Esophagus muscularis mucosa (tissue), 4 donors: Measurements from ENCODE around the gene SH3BGR. TPM values are rescaled to one million over a fixed set of nuclear protein-coding genes. Genes with fewer than 3 reads are reported as not detected.
A peak's percentile ranks its signal among the peaks of the same experiment; 100 is the strongest.
"Not testable (repeated sequence)": the region's sequence is repeated elsewhere in the genome, so short reads cannot be mapped to it uniquely, and the experiment has no call there.

Source experiments
- DNase-seq: peaks from one replicate; pipeline ENCODE4 v3.0.0-alpha.2; 2017; ENCODE audit errors: extremely low spot score
- H3K27ac ChIP-seq, 4 donors: fragments of 200-600 bp; sonication (generic); replicated peaks in 1 of 4; 1 replicate in 3 of 4; 2 replicates in 1 of 4; pipeline ENCODE4 v1.5.1; 2016 to 2019; ENCODE audit warnings: mild to moderate bottlenecking in 1 of 4
- H3K27me3 ChIP-seq, 4 donors: fragments of 200-600 bp; sonication (generic); one replicate each; pipeline versions ENCODE4 v1.5.1 to v1.6.0; 2016 to 2019
- H3K36me3 ChIP-seq, 4 donors: fragments of 200-600 bp; sonication (generic); one replicate each; pipeline ENCODE4 v1.5.1; 2016 to 2019
- H3K4me1 ChIP-seq, 4 donors: fragments of 200-600 bp; sonication (generic); one replicate each; pipeline ENCODE4 v1.5.1; 2016 to 2019
- H3K4me3 ChIP-seq, 4 donors: fragments of 200-600 bp; sonication (generic); 1 replicate in 2 of 4; 2 replicates in 2 of 4; pipeline ENCODE4 v1.5.1; 2016 to 2019; ENCODE audit warnings: mild to moderate bottlenecking in 4 of 4, moderate library complexity in 1 of 4
- H3K9me3 ChIP-seq, 4 donors: fragments of 200-600 bp; sonication (generic); 1 replicate in 3 of 4; 2 replicates in 1 of 4; pipeline ENCODE4 v1.5.1; 2016 to 2019
- EP300 ChIP-seq: sonication (generic); formaldehyde crosslinking; IDR thresholded peaks from one replicate; pipeline ENCODE4 v1.6.1; 2017; ENCODE audit warnings: antibody characterized with exemption
- POLR2A ChIP-seq: fragments of 450-650 bp; IDR thresholded peaks from one replicate; pipeline ENCODE4 v1.6.1; 2017; ENCODE audit warnings: antibody characterized with exemption, moderate library complexity, mild to moderate bottlenecking, low read depth
- POLR2AphosphoS5 ChIP-seq, 2 donors: sonication (generic); formaldehyde crosslinking; IDR thresholded peaks; one replicate each; pipeline ENCODE4 v1.6.1; 2017; ENCODE audit warnings: antibody characterized with exemption in 2 of 2
- WGBS: methylation state at CpG from one replicate; pipeline ENCODE4 v1.1.5; 2018; 5-methylcytosine and 5-hydroxymethylcytosine counted together
- intact Hi-C: fragments of 100-400 bp; cut with DNase I; formaldehyde crosslinking; loops from one replicate; pipeline ENCODE4 v1.15.1; 2023
- total RNA-seq, 4 donors: library from RNA; depleted of rRNA; stranded (reverse); fragments of >200 nt; gene quantifications; one replicate each; pipeline versions ENCODE4 v1.1.0 to v1.2.1, GENCODE V29; 2016
- TF ChIP-seq, protein P1 (sequence below), 3 experiments: fragments of 200-600 bp in 2 of 3; fragments of 450-650 bp in 1 of 3; sonication (generic) in 2 of 3; IDR thresholded peaks; one replicate each; pipeline ENCODE4 v1.5.1; 2017 to 2019; ENCODE audit warnings: antibody characterized with exemption in 3 of 3, mild to moderate bottlenecking in 2 of 3, moderate library complexity in 1 of 3

SH3BGR gene
- 10 to 100 TPM in 3 of 4 donors, 1 to 10 TPM in 1; 9.7 to 33.9 (median 24.1) TPM for total RNA-seq

DNA sequence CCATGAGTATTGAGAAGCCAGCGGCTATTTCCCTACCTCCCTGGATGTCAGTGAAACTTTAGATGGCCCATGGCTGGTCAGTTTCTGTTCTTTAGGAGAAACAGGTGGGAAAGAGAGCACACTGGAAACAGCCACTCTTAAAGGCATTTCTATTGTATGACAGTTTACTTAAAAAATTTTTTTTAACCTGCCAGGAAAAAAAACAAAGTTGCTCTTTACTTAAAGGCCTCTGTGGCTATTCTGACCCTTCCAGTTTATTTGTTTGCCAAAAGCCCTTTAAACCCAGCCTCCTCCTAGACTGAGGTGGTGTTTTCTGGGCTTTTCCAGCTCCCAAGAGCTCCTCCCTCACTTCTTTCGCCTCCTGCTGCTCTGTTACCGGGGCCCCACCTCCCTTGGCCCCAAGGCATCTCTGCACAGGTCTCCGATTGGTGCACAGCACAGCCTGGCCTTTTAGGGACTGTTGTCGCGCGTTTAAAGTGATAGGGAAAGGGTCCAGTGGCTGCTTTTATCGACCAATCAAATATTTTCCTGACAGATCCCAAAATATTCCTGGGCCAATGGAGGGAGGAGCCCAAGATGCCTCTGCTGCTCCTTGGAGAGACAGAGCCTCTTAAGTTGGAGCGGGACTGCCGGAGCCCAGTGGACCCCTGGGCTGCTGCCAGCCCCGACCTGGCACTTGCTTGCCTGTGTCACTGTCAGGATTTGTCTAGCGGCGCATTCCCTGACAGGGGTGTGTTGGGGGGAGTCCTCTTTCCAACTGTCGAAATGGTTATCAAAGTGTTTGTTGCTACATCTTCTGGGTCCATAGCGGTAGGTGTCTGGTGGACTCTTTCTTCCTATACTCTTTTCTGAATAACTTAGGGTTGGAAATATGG is at the start of gene SH3BGR:
Gene SH3BGR (plus strand): TSS at position 639 of the 875 bp plus-strand sequence. CDS start 127 bp downstream, at position 766.
- 60% methylated on average over 15 of the region's 15 CpGs for WGBS
- Histone ChIP-seq H3K4me3 (peak within 1 kb of the TSS; percentile 42 to 51 (median 46)), H3K4me1 (peaks cover 12 to 24% (median 16%) of the 10 kb centered on the region in 4 donors), H3K27me3 (no peaks in the 10 kb centered on the region), H3K36me3 (no peaks in the 10 kb centered on the region), H3K27ac (peak within 1 kb of the TSS; percentile 66 to 86 (median 82)), H3K9me3 (no peaks in the 10 kb centered on the region)
- no peak for DNase-seq
- intact Hi-C loops = no loop called here
- TF ChIP-seq POLR2AphosphoS5 (IDR thresholded peaks at IDR 0.05) (peak; percentile 48 to 79), POLR2A (no peak), EP300 (no peak)
- TF ChIP-seq, protein P1, sequence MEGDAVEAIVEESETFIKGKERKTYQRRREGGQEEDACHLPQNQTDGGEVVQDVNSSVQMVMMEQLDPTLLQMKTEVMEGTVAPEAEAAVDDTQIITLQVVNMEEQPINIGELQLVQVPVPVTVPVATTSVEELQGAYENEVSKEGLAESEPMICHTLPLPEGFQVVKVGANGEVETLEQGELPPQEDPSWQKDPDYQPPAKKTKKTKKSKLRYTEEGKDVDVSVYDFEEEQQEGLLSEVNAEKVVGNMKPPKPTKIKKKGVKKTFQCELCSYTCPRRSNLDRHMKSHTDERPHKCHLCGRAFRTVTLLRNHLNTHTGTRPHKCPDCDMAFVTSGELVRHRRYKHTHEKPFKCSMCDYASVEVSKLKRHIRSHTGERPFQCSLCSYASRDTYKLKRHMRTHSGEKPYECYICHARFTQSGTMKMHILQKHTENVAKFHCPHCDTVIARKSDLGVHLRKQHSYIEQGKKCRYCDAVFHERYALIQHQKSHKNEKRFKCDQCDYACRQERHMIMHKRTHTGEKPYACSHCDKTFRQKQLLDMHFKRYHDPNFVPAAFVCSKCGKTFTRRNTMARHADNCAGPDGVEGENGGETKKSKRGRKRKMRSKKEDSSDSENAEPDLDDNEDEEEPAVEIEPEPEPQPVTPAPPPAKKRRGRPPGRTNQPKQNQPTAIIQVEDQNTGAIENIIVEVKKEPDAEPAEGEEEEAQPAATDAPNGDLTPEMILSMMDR (IDR thresholded peaks at IDR 0.05) = no peak

DNA sequence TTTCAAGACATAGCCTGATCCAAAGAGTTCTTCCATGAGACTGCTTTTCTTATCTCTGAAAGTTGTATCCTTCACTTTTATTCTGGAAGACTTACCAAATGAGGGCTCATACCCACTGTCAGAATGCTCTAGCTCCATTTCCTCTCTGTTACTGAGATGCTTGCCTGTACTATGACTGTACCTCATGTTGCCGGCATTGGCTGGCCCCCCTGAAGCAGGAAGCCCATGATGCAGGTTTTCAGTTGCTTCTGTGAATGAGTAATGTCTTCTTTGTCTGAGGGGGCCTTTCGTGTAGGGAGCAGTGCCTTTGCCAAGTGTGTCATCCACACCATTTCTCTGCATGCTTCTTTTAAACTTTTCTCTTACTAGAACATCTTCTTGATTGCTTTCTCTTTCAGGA is 45.7 kb upstream of the SH3BGR start:
- no peak for DNase-seq
- Histone ChIP-seq H3K27ac (no peak overlapping the region), H3K9me3 (peaks cover 0 to 4% (median 2%) of the 10 kb centered on the region in 4 donors), H3K36me3 (peaks cover 10 to 41% (median 18%) of the 10 kb centered on the region in 4 donors), H3K4me3 (no peak overlapping the region), H3K4me1 (peaks cover 0 to 3% (median 0%) of the 10 kb centered on the region in 4 donors), H3K27me3 (no peaks in the 10 kb centered on the region)
- TF ChIP-seq POLR2AphosphoS5 (IDR thresholded peaks at IDR 0.05) (no peak), POLR2A (no peak), EP300 (no peak)
- TF ChIP-seq, protein P1 (IDR thresholded peaks at IDR 0.05) = no peak
- WGBS = 98% methylated on average over 2 of the region's 2 CpGs
- intact Hi-C loops = no loop called here

DNA sequence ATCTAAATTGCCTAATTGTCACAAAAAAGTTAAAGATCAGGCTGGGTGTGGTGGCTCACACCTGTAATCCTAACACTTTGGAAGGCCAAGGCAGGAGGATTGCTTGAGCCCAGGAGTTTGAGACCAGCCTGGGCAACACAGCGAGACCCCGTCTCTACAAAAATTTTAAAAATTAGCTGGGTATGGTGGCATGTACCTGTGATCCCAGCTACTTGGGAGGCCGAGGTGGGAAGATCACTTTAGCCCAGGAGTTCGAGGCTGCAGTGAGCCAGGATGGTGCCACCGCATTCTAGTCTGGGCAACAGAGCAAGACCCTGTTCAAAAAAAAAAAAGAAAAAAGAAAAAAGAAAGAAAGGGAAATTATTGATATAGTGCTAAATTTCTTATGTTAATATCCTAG is 32.6 kb upstream of the SH3BGR start:
- H3K9me3 ChIP-seq, DNase-seq, H3K36me3 ChIP-seq, intact Hi-C loops, H3K27ac ChIP-seq, H3K27me3 ChIP-seq, H3K4me1 ChIP-seq, H3K4me3 ChIP-seq: not testable (repeated sequence)
- 98% methylated on average over 5 of the region's 5 CpGs for WGBS

DNA sequence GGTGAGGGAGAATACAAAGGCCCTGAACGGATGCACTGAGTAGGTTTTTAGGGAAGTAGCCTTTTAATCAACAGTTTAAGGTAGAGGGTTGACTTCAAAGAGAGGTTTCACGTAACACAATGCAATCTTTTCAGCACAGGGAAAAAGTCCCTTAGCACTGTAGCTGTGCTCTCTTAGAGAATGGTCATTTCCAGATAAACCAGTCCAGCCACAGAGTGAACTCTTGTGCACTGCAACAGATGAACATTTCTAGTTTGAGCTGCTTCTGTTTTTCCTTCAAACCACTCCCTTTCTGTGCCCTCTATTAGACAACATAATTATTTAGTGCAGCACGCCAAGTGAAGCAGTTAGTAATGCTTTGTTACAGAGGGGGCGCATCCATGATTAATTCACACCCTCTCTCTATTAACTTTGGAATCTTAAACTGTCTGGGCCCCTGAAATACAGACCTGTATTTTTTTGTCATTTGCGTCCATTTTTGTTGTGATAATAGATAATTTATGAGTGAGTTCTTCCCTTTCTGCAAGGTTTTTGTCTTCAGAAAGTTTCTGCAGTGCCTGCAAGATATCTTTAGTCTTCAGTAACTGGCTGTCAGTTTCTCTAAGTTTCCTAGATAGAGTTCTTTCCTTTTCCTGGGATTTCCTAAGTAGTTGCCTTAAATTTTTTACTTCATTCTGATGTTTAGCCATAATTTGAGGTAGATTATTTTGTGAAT is 29.1 kb upstream of the SH3BGR start:
- H3K4me3 ChIP-seq = no peak overlapping the region
- no peak for DNase-seq
- H3K27ac ChIP-seq = no peak overlapping the region
- WGBS = 75% methylated on average over 5 of the region's 5 CpGs
- no peaks in the 10 kb centered on the region for H3K9me3 ChIP-seq
- intact Hi-C loops = no loop called here
- no peaks in the 10 kb centered on the region for H3K4me1 ChIP-seq
- H3K27me3 ChIP-seq = no peaks in the 10 kb centered on the region
- H3K36me3 ChIP-seq = no peaks in the 10 kb centered on the region
- TF ChIP-seq, protein P1 (IDR thresholded peaks at IDR 0.05) = no peak
- TF ChIP-seq POLR2AphosphoS5 (IDR thresholded peaks at IDR 0.05) (no peak), POLR2A (no peak), EP300 (no peak)

DNA sequence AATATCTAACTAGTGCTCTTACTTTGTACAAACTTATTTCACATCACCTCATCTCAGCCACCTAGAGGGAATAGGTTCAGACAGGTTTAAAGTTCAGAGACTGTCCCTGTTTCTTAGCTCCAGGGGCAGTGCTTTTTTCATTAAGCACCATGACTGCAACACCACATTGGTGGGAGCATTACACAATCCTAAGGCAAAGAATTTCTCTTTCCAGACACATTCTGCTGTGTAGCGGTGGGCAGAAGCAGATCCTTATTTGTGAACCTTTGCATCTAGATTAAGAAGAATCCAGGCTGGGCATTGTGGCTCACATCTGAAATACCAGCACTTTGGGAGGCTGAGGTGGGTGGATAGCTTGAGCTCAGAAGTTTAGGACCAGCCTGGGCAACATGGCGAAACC is 22.3 kb upstream of the SH3BGR start:
- Histone ChIP-seq H3K36me3 (no peaks in the 10 kb centered on the region), H3K27me3 (no peaks in the 10 kb centered on the region), H3K27ac (no peak overlapping the region), H3K4me3 (no peak overlapping the region), H3K4me1 (peaks cover 0 to 11% (median 4%) of the 10 kb centered on the region in 4 donors), H3K9me3 (no peaks in the 10 kb centered on the region)
- TF ChIP-seq, protein P1 (IDR thresholded peaks at IDR 0.05) = no peak
- TF ChIP-seq EP300 = no peak
- no peak for TF ChIP-seq POLR2A
- no peak for TF ChIP-seq POLR2AphosphoS5 (IDR thresholded peaks at IDR 0.05)
- no peak for DNase-seq
- 97% methylated on average over 2 of the region's 2 CpGs for WGBS
- intact Hi-C loops = no loop called here
